ENCODE data around the gene KCND3. TPM values are rescaled to one million over a fixed set of nuclear protein-coding genes. Genes with fewer than 3 reads are reported as not detected.
"Not testable (repeated sequence)": the region's sequence is repeated elsewhere in the genome, so short reads cannot be mapped to it uniquely, and the experiment has no call there.

Gene KCND3
- polyA plus RNA-seq, 4 donors = 1.3 to 1.6 (median 1.4) TPM

GRCh38 chr1:111750856-111751255 lies 238.6 kb downstream of the KCND3 start:
- DNase-seq (ENCODE audit: low read depth in 4 of 4, low spot score in 2 of 4) = no peak

- DNase-seq (ENCODE audit: low read depth in 4 of 4, low spot score in 2 of 4) = no peak
Observed at GRCh38 chr1:111749628-111750027, 239.8 kb downstream of the KCND3 start.

- DNase-seq (ENCODE audit: low read depth in 4 of 4, low spot score in 2 of 4) = no peak
Observed at GRCh38 chr1:111747947-111748346, 241.5 kb downstream of the KCND3 start.

GRCh38 chr1:111747282-111747734 lies 242.2 kb downstream of the KCND3 start:
- no peak for DNase-seq (ENCODE audit: low read depth in 4 of 4, low spot score in 2 of 4)

- DNase-seq (ENCODE audit: low read depth in 4 of 4, low spot score in 2 of 4) = no peak
Observed at GRCh38 chr1:111746614-111746999, 242.9 kb downstream of the KCND3 start.

- DNase-seq (ENCODE audit: low read depth in 4 of 4, low spot score in 2 of 4) = no peak
Observed at GRCh38 chr1:111745675-111746613, 243.5 kb downstream of the KCND3 start.

- no peak for DNase-seq (ENCODE audit: low read depth in 4 of 4, low spot score in 2 of 4)
Observed at GRCh38 chr1:111743679-111744101, 245.8 kb downstream of the KCND3 start.

GRCh38 chr1:111742938-111743549 lies 246.4 kb downstream of the KCND3 start:
- no peak for DNase-seq (ENCODE audit: low read depth in 4 of 4, low spot score in 2 of 4)

- not testable (repeated sequence) for DNase-seq (ENCODE audit: low read depth in 4 of 4, low spot score in 2 of 4)
Observed at GRCh38 chr1:111742292-111742691, 247.2 kb downstream of the KCND3 start.

GRCh38 chr1:111739925-111740765 lies 249.3 kb downstream of the KCND3 start:
- no peak for DNase-seq (ENCODE audit: low read depth in 4 of 4, low spot score in 2 of 4)

- DNase-seq (ENCODE audit: low read depth in 4 of 4, low spot score in 2 of 4) = peak in 1 of 4 donors; percentile 59
Observed at GRCh38 chr1:111739194-111739924, 250.1 kb downstream of the KCND3 start, which contains the start of gene INKA2. Gene INKA2 (minus strand): TSS chr1:111739395. CDS start chr1:111739242, 153 bp downstream.

GRCh38 chr1:111738436-111739193 lies 250.9 kb downstream of the KCND3 start:
- DNase-seq (ENCODE audit: low read depth in 4 of 4, low spot score in 2 of 4) = no peak

GRCh38 chr1:111738133-111738435 lies 251.4 kb downstream of the KCND3 start:
- DNase-seq (ENCODE audit: low read depth in 4 of 4, low spot score in 2 of 4) = no peak

GRCh38 chr1:111737216-111738132 lies 252.0 kb downstream of the KCND3 start:
- DNase-seq (ENCODE audit: low read depth in 4 of 4, low spot score in 2 of 4) = no peak

GRCh38 chr1:111736548-111737215 lies 252.8 kb downstream of the KCND3 start:
- no peak for DNase-seq (ENCODE audit: low read depth in 4 of 4, low spot score in 2 of 4)

GRCh38 chr1:111735858-111736544 lies 253.5 kb downstream of the KCND3 start:
- DNase-seq (ENCODE audit: low read depth in 4 of 4, low spot score in 2 of 4) = no peak

GRCh38 chr1:111735321-111735720 lies 254.1 kb downstream of the KCND3 start:
- no peak for DNase-seq (ENCODE audit: low read depth in 4 of 4, low spot score in 2 of 4)
